Dedifferentiated amniotic fluid mesenchymal stem cell (primary cell): ENCODE results near the gene CCL23.
"Not testable (repeated sequence)": the region's sequence is repeated elsewhere in the genome, so short reads cannot be mapped to it uniquely, and the experiment has no call there.

Source experiments
- DNase-seq: peaks from one replicate; pipeline ENCODE4 v3.0.0-alpha.2; 2016; ENCODE audit errors: extremely low spot score

The CCL23 gene

GRCh38 chr17:36017799-36018198, at the start of gene CCL23:
Gene CCL23 (minus strand): TSS chr17:36017972. CDS start chr17:36017897, 75 bp downstream.
- no peak for DNase-seq

GRCh38 chr17:36066365-36066985, 48.7 kb upstream of the CCL23 start:
- DNase-seq, result no peak

GRCh38 chr17:36063786-36064541, 46.2 kb upstream of the CCL23 start, which contains the start of gene CCL18:
Gene CCL18 (plus strand): TSS chr17:36064272. CDS start chr17:36064343, 71 bp downstream.
- no peak for DNase-seq

- no peak for DNase-seq
Measured at GRCh38 chr17:36060816-36061215, 43.0 kb upstream of the CCL23 start.

GRCh38 chr17:36059406-36059805, 41.6 kb upstream of the CCL23 start:
- DNase-seq, result no peak

- no peak for DNase-seq
Measured at GRCh38 chr17:36057911-36058310, 40.1 kb upstream of the CCL23 start.

GRCh38 chr17:36055921-36056520, 38.2 kb upstream of the CCL23 start:
- DNase-seq, result no peak

GRCh38 chr17:36055171-36055570, 37.4 kb upstream of the CCL23 start:
- DNase-seq, result no peak

GRCh38 chr17:36049643-36050042, 31.9 kb upstream of the CCL23 start:
- no peak for DNase-seq

- no peak for DNase-seq
Measured at GRCh38 chr17:36048066-36048465, 30.3 kb upstream of the CCL23 start.

GRCh38 chr17:36036235-36036634, 18.5 kb upstream of the CCL23 start:
- DNase-seq, result no peak

- DNase-seq, result no peak
Measured at GRCh38 chr17:36034127-36034526, 16.4 kb upstream of the CCL23 start.

- DNase-seq, result no peak
Measured at GRCh38 chr17:36030956-36031355, 13.2 kb upstream of the CCL23 start.

- DNase-seq, result no peak
Measured at GRCh38 chr17:36027761-36028160, 10.0 kb upstream of the CCL23 start.

GRCh38 chr17:36024106-36024869, 6.5 kb upstream of the CCL23 start:
- no peak for DNase-seq

GRCh38 chr17:36019423-36019822, 1.7 kb upstream of the CCL23 start:
- no peak for DNase-seq

- no peak for DNase-seq
Measured at GRCh38 chr17:36016555-36016954, 1.2 kb downstream of the CCL23 start.

- DNase-seq, result not testable (repeated sequence)
Measured at GRCh38 chr17:36015895-36016294, 1.9 kb downstream of the CCL23 start.

GRCh38 chr17:36014946-36015345, 2.8 kb downstream of the CCL23 start:
- DNase-seq, result no peak

GRCh38 chr17:36011201-36011600, 6.6 kb downstream of the CCL23 start:
- DNase-seq, result no peak

GRCh38 chr17:36008998-36009665, 8.6 kb downstream of the CCL23 start:
- DNase-seq, result no peak
